ENCODE results near the gene SPIRE1. TPM values are rescaled to one million over a fixed set of nuclear protein-coding genes. Genes with fewer than 3 reads are reported as not detected.

SPIRE1 gene
- total RNA-seq, 2 experiments from 2014 or later, result 0.19 to 2.4 TPM

GRCh38 chr18:12410081-12410481, 247.8 kb downstream of the SPIRE1 start:
- no peak overlapping the region for H3K27ac ChIP-seq (ENCODE audit: low read depth, low read length, poor library complexity, severe bottlenecking)
- no TSS peak for BruUV-seq (replicated peaks)
- intact Hi-C loops (cut with micrococcal nuclease; ENCODE audit: unreplicated experiment), result no loop called here
- H3K9me2 ChIP-seq (ENCODE audit: insufficient read depth, low read length), result no peaks in the 10 kb centered on the region
- H3K4me3 ChIP-seq (ENCODE audit: low read depth, low read length, poor library complexity, severe bottlenecking), result peak overlapping the region; percentile 92
- H3K4me1 ChIP-seq (ENCODE audit: insufficient read depth, low read length, poor library complexity, severe bottlenecking), result peaks cover 28% of the 10 kb centered on the region
- CTCF ChIA-PET (ENCODE audit: unreplicated experiment), result interaction anchor here (0.5 kb wide), 1 partner anchor 430 kb away, joined by 3 read pairs; no protein-coding TSS in a partner anchor
- no peak for TF ChIP-seq CTCF (conservative IDR thresholded peaks at IDR 0.05; ENCODE audit: low read length)
- no peak for TF ChIP-seq EZH2phosphoT487 (IDR thresholded peaks at IDR 0.05; ENCODE audit: borderline replicate concordance, low read depth, low read length)
- peak overlapping the region; percentile 100 for H3K4me2 ChIP-seq (ENCODE audit: low read length)
- peaks cover 38% of the 10 kb centered on the region for H3K79me2 ChIP-seq (ENCODE audit: insufficient read depth, low read depth, low read length)
- no peaks in the 10 kb centered on the region for H3K9me3 ChIP-seq (ENCODE audit: low read length)
- POLR2A ChIA-PET, result interaction anchor here (1.3 kb wide), 1 partner anchor 33 kb away, joined by 9 read pairs; the partner anchor contains the start of gene AFG3L2
- DNase-seq (ENCODE audit: low spot score), result no peak
- no peaks in the 10 kb centered on the region for H4K20me1 ChIP-seq (ENCODE audit: insufficient read depth, low read length)
- H3K36me3 ChIP-seq (ENCODE audit: insufficient read depth, low read length), result peaks cover 17% of the 10 kb centered on the region; the same call in 1 of the 2 replicates
- H2AFZ ChIP-seq (ENCODE audit: low read length), result no peak overlapping the region

- Histone ChIP-seq H3K4me1 (ENCODE audit: insufficient read depth, low read length, poor library complexity, severe bottlenecking) (peaks cover 28% of the 10 kb centered on the region), H3K4me3 (ENCODE audit: low read depth, low read length, poor library complexity, severe bottlenecking) (peak overlapping the region; percentile 92), H3K9me2 (ENCODE audit: insufficient read depth, low read length) (no peaks in the 10 kb centered on the region), H3K27ac (ENCODE audit: low read depth, low read length, poor library complexity, severe bottlenecking) (no peak overlapping the region), H2AFZ (ENCODE audit: low read length) (no peak overlapping the region), H4K20me1 (ENCODE audit: insufficient read depth, low read length) (no peaks in the 10 kb centered on the region), H3K9me3 (ENCODE audit: low read length) (no peaks in the 10 kb centered on the region), H3K36me3 (ENCODE audit: insufficient read depth, low read length) (peaks cover 17% of the 10 kb centered on the region; the same call in 1 of the 2 replicates), H3K79me2 (ENCODE audit: insufficient read depth, low read depth, low read length) (peaks cover 38% of the 10 kb centered on the region), H3K4me2 (ENCODE audit: low read length) (peak overlapping the region; percentile 100)
- intact Hi-C loops (cut with micrococcal nuclease; ENCODE audit: unreplicated experiment), result loop anchor here (5.0 kb wide), 1 partner anchor 538 kb away; the partner anchor contains the start of gene SEH1L
- CTCF ChIA-PET (ENCODE audit: unreplicated experiment), result no interaction called here
- POLR2A ChIA-PET, result interaction anchor here (0.7 to 1.3 kb wide), 3 partner anchors 8 to 33 kb away, joined by 4 to 9 read pairs (median 6); partner anchors contain the start of gene AFG3L2
- TF ChIP-seq EZH2phosphoT487 (IDR thresholded peaks at IDR 0.05; ENCODE audit: borderline replicate concordance, low read depth, low read length) (no peak), CTCF (conservative IDR thresholded peaks at IDR 0.05; ENCODE audit: low read length) (peak; percentile 27; the same call in 1 of the 2 replicates)
- TSS peak; percentile 60 for BruUV-seq (replicated peaks)
- DNase-seq (ENCODE audit: low spot score), result peak; percentile 42
Measured at GRCh38 chr18:12409469-12409868, 248.4 kb downstream of the SPIRE1 start.

- POLR2A ChIA-PET, result interaction anchor here (0.6 to 2.8 kb wide), 7 partner anchors 10 to 428 kb away, joined by 3 to 19 read pairs (median 5); partner anchors contain the start of gene AFG3L2
- no TSS peak for BruUV-seq (replicated peaks)
- peak; percentile 57 for DNase-seq (ENCODE audit: low spot score)
- H3K36me3 ChIP-seq (ENCODE audit: insufficient read depth, low read length), result peaks cover 12% of the 10 kb centered on the region; the same call in 1 of the 2 replicates
- H3K27ac ChIP-seq (ENCODE audit: low read depth, low read length, poor library complexity, severe bottlenecking), result peak overlapping the region; percentile 64
- TF ChIP-seq CTCF (conservative IDR thresholded peaks at IDR 0.05; ENCODE audit: low read length), result no peak
- no peak for TF ChIP-seq EZH2phosphoT487 (IDR thresholded peaks at IDR 0.05; ENCODE audit: borderline replicate concordance, low read depth, low read length)
- no peaks in the 10 kb centered on the region for H3K9me3 ChIP-seq (ENCODE audit: low read length)
- CTCF ChIA-PET (ENCODE audit: unreplicated experiment), result no interaction called here
- peaks cover 37% of the 10 kb centered on the region for H3K79me2 ChIP-seq (ENCODE audit: insufficient read depth, low read depth, low read length)
- no peaks in the 10 kb centered on the region for H4K20me1 ChIP-seq (ENCODE audit: insufficient read depth, low read length)
- H3K9me2 ChIP-seq (ENCODE audit: insufficient read depth, low read length), result no peaks in the 10 kb centered on the region
- intact Hi-C loops (cut with micrococcal nuclease; ENCODE audit: unreplicated experiment), result loop anchor here (1.0 to 5.0 kb wide), 2 partner anchors 13 to 539 kb away; partner anchors contain the start of gene SEH1L
- H3K4me3 ChIP-seq (ENCODE audit: low read depth, low read length, poor library complexity, severe bottlenecking), result peak overlapping the region; percentile 92
- H2AFZ ChIP-seq (ENCODE audit: low read length), result peak overlapping the region; percentile 81; the same call in 1 of the 2 replicates
- H3K4me1 ChIP-seq (ENCODE audit: insufficient read depth, low read length, poor library complexity, severe bottlenecking), result peaks cover 28% of the 10 kb centered on the region
- peak overlapping the region; percentile 100 for H3K4me2 ChIP-seq (ENCODE audit: low read length)
Measured at GRCh38 chr18:12408247-12408869, 249.5 kb downstream of the SPIRE1 start.
